Measurements from ENCODE around the gene WDR72. TPM values are rescaled to one million over a fixed set of nuclear protein-coding genes. Genes with fewer than 3 reads are reported as not detected.

Gene WDR72
- total RNA-seq, 2 experiments from 2014 or later, result not detected

DNA sequence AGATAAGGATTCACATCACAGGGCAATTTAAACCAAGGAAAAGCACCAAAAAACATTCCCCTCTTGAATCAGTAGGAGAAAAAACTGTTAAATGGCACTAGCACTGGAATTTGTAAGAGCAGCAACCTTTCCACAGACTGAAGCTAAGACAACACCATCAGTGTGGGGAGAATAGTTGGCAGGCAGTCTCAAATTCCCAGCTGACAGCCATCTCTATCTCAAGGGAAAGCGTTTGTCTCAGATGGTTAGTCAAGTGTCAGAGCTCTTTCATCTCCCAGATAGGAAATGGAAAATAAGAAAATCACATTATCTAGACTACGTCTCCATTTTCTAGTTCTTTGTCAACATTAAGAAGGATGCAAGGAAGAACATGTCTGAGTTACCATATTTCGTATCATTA is 228.7 kb downstream of the WDR72 start:
- ATAC-seq (no peak), DNase-seq (no peak)
- Mint-ChIP-seq H3K4me1 (ENCODE audit: low read depth) (no peaks in the 10 kb centered on the region), H3K27me3 (no peaks in the 10 kb centered on the region), H3K27ac (no peak overlapping the region), H3K36me3 (ENCODE audit: low read depth) (no peaks in the 10 kb centered on the region), H3K9me3 (peaks cover 2% of the 10 kb centered on the region), H3K4me3 (no peak overlapping the region)
- intact Hi-C loops (cut with micrococcal nuclease), result loop anchor here (10.0 kb wide), 1 partner anchor 56 kb away; no protein-coding TSS in a partner anchor
- POLR2A ChIA-PET, result no interaction called here
- CTCF ChIA-PET, result no interaction called here
- TF ChIP-seq, protein P1, sequence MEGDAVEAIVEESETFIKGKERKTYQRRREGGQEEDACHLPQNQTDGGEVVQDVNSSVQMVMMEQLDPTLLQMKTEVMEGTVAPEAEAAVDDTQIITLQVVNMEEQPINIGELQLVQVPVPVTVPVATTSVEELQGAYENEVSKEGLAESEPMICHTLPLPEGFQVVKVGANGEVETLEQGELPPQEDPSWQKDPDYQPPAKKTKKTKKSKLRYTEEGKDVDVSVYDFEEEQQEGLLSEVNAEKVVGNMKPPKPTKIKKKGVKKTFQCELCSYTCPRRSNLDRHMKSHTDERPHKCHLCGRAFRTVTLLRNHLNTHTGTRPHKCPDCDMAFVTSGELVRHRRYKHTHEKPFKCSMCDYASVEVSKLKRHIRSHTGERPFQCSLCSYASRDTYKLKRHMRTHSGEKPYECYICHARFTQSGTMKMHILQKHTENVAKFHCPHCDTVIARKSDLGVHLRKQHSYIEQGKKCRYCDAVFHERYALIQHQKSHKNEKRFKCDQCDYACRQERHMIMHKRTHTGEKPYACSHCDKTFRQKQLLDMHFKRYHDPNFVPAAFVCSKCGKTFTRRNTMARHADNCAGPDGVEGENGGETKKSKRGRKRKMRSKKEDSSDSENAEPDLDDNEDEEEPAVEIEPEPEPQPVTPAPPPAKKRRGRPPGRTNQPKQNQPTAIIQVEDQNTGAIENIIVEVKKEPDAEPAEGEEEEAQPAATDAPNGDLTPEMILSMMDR (IDR thresholded peaks at IDR 0.05), result no peak

DNA sequence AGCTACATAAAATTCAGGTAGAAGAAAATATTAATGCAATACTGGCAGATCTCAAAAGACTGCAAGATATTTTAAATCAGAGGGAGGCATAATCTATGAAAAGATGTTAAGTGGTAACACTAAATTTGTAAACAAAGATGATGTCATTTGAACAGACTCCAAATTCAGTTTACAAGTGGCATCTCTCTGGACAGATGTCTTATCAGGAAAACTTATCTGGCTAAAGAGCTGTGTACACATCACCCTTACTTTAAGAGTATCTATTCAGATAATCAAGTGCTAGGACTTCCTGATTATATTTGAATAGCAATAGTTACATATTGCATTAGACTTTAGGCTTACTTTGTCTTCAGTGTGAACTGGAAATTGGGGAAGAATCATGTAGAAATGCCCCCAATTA is 231.5 kb downstream of the WDR72 start:
- DNase-seq (no peak), ATAC-seq (no peak)
- Mint-ChIP-seq H3K27me3 (no peaks in the 10 kb centered on the region), H3K9me3 (peaks cover 2% of the 10 kb centered on the region), H3K36me3 (ENCODE audit: low read depth) (no peaks in the 10 kb centered on the region), H3K4me1 (ENCODE audit: low read depth) (no peaks in the 10 kb centered on the region), H3K27ac (no peak overlapping the region), H3K4me3 (no peak overlapping the region)
- TF ChIP-seq, protein P1 (IDR thresholded peaks at IDR 0.05), result no peak
- CTCF ChIA-PET, result no interaction called here
- POLR2A ChIA-PET, result no interaction called here
- intact Hi-C loops (cut with micrococcal nuclease), result no loop called here

DNA sequence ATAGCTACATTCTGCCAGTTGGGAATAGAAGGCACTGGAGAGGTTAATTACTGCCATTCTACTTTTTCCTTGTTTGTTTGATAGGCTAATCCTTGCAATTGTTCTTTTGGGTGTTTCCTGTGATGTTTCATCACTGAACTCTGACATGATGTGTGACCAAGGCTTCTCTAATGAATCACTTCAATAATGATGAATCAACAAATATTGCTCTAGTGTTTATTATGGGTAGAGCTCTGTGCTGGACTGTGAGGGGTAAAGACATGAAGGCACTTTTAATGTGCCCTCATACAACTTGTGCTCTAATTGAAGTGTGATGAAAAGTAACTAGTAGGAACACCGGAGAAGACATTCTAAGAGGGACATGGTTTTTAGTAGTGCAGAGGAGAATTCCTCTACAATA is 233.6 kb downstream of the WDR72 start:
- Mint-ChIP-seq H3K4me3 (no peak overlapping the region), H3K9me3 (no peaks in the 10 kb centered on the region), H3K36me3 (ENCODE audit: low read depth) (no peaks in the 10 kb centered on the region), H3K27me3 (no peaks in the 10 kb centered on the region), H3K27ac (no peak overlapping the region), H3K4me1 (ENCODE audit: low read depth) (no peaks in the 10 kb centered on the region)
- TF ChIP-seq, protein P1 (IDR thresholded peaks at IDR 0.05), result no peak
- ChIA-PET POLR2A (no interaction called here), CTCF (no interaction called here)
- intact Hi-C loops (cut with micrococcal nuclease), result no loop called here
- ATAC-seq (no peak), DNase-seq (no peak)

DNA sequence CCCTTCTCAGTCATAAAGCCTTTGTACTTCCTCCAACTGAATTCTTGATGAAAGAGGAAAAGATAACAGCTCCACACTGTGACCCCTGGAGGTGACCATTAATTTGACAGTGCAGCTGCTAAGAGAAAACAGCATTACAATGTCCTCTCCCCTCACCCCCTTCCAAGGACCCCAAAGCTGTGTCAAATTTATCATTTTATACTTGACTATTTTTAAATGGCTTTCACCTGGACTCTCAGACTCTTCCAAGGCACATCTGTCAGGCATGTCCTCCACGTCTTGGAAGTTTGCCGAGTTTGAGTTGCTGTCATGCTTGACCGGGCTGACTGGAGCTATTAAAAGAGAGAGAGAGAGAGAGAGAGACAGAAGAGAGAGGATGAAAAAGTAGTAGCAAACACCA is 236.5 kb downstream of the WDR72 start:
- CTCF ChIA-PET, result no interaction called here
- ATAC-seq (no peak), DNase-seq (no peak)
- TF ChIP-seq, protein P1 (IDR thresholded peaks at IDR 0.05), result no peak
- Mint-ChIP-seq H3K36me3 (ENCODE audit: low read depth) (no peaks in the 10 kb centered on the region), H3K4me3 (no peak overlapping the region), H3K9me3 (no peaks in the 10 kb centered on the region), H3K4me1 (ENCODE audit: low read depth) (no peaks in the 10 kb centered on the region), H3K27me3 (no peaks in the 10 kb centered on the region), H3K27ac (no peak overlapping the region)
- POLR2A ChIA-PET, result no interaction called here
- intact Hi-C loops (cut with micrococcal nuclease), result no loop called here

DNA sequence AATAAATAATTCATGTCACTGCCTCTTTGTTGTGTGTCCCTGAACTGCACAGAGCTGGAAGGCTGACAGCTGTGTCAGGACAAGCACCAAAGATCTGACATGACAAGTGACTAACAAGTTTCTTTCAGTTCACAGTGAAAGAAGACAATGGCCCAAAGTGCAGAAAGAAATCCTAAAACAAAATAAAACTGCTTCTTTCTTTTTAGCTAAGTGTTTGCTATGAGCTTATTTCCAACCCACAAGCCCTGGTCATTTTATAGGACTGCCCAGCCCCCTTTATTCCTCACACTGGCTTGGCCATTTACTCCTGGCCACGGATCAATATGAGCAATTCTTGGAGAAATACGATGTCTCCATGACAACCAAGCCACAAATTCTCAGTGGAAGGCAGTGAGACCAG is 238.5 kb downstream of the WDR72 start:
- ChIA-PET CTCF (no interaction called here), POLR2A (no interaction called here)
- no peak overlapping the region for H3K27ac Mint-ChIP-seq
- H3K4me1 Mint-ChIP-seq (ENCODE audit: low read depth), result no peaks in the 10 kb centered on the region
- ATAC-seq (no peak), DNase-seq (no peak)
- no peak overlapping the region for H3K4me3 Mint-ChIP-seq
- intact Hi-C loops (cut with micrococcal nuclease), result no loop called here
- H3K27me3 Mint-ChIP-seq, result no peaks in the 10 kb centered on the region
- no peaks in the 10 kb centered on the region for H3K36me3 Mint-ChIP-seq (ENCODE audit: low read depth)
- no peaks in the 10 kb centered on the region for H3K9me3 Mint-ChIP-seq
- TF ChIP-seq, protein P1 (IDR thresholded peaks at IDR 0.05), result no peak

All from activated CD8-positive, alpha-beta T cell treated with anti-CD3 and anti-CD28 coated beads for 36 hours (primary cell).